SK-N-SH treated with all-trans-retinoic acid at 6 μM for 48 hours (cell line): ENCODE results near the gene ALK.

Experiments
- CREB5 ChIP-seq: fragments of 250-450 bp; sonication (Bioruptor Pico); IDR thresholded peaks from 2 replicates; pipeline ENCODE4 v1.5.1; 2020; ENCODE audit warnings: low read depth, mild to moderate bottlenecking, moderate library complexity
- CSRNP3 ChIP-seq: fragments of 250-450 bp; sonication (Bioruptor Pico); IDR thresholded peaks from 2 replicates; pipeline ENCODE4 v1.5.1; 2021; ENCODE audit warnings: mild to moderate bottlenecking, moderate library complexity
- PATZ1 ChIP-seq: fragments of 250-450 bp; sonication (Bioruptor Pico); IDR thresholded peaks from 2 replicates; pipeline ENCODE4 v1.8.0; 2020; ENCODE audit warnings: mild to moderate bottlenecking, moderate library complexity, borderline replicate concordance
- RARB ChIP-seq: fragments of 250-450 bp; sonication (Bioruptor Pico); IDR thresholded peaks from 2 replicates; pipeline ENCODE4 v1.8.0; 2021; ENCODE audit warnings: mild to moderate bottlenecking, moderate library complexity
- TCF4 ChIP-seq: fragments of 250-450 bp; sonication (Bioruptor Pico); IDR thresholded peaks from 2 replicates; pipeline ENCODE4 v1.8.0; 2021; ENCODE audit warnings: mild to moderate bottlenecking, moderate library complexity, borderline replicate concordance
- TSHZ2 ChIP-seq: fragments of 250-450 bp; sonication (Bioruptor Pico); IDR thresholded peaks from 2 replicates; pipeline ENCODE4 v1.5.0; 2020; ENCODE audit warnings: mild to moderate bottlenecking, moderate library complexity
- ZNF565 ChIP-seq: fragments of 450-650 bp; formaldehyde crosslinking; conservative IDR thresholded peaks from 2 replicates; pipeline ENCODE4 v1.5.0; 2020; ENCODE audit warnings: low read depth, mild to moderate bottlenecking, moderate library complexity
- ZNF8 ChIP-seq: fragments of 450-650 bp; formaldehyde crosslinking; IDR thresholded peaks from 2 replicates; pipeline ENCODE4 v1.5.0; 2020; ENCODE audit warnings: mild to moderate bottlenecking, moderate library complexity

GRCh38 chr2:29797916-29798315, 123.5 kb downstream of the ALK start:
- no peak for TF ChIP-seq ZNF565 (CRISPR knock-in tag)
- TF ChIP-seq ZNF8, result no peak
- no peak for TF ChIP-seq CREB5 (CRISPR knock-in tag)
- no peak for TF ChIP-seq PATZ1 (CRISPR knock-in tag)
- no peak for TF ChIP-seq RARB (CRISPR knock-in tag)
- no peak for TF ChIP-seq TCF4 (CRISPR knock-in tag)
- TF ChIP-seq TSHZ2 (CRISPR knock-in tag), result no peak
- TF ChIP-seq CSRNP3, result no peak
